Measurements from ENCODE around the gene SCO1. TPM values are rescaled to one million over a fixed set of nuclear protein-coding genes. Genes with fewer than 3 reads are reported as not detected.

SCO1 gene
- total and polyA plus RNA-seq, 10 of the 15 experiments (the other 5 are each of a cell fraction or from before 2014, with no cell fraction given): 8.2 to 73.0 (median 37.1) TPM

- no TSS peak for BruUV-seq (replicated peaks)
- FAIRE-seq (peak; percentile 81), ATAC-seq (peak; percentile 92), DNase-seq (ENCODE audit: low read depth, low spot score) (no peak)
- H3K9ac ChIP-seq (ENCODE audit: control insufficient read depth, insufficient read depth, low read length): no peak overlapping the region
- WGBS (ENCODE audit: insufficient coverage, insufficient replicate concordance, low lambda C conversion rate, missing lambda C conversion rate): 39% methylated on average over 8 of the region's 8 CpGs
- H3K4me2 ChIP-seq (ENCODE audit: control insufficient read depth, insufficient read depth): no peak overlapping the region
- ChIA-PET CTCF (interaction anchor here (0.6 to 4.6 kb wide), 33 partner anchors 8 to 1351 kb away, joined by 3 to 53 read pairs (median 4); partner anchors contain the start of gene ZNF18), SMC1A (ENCODE audit: uncharacterized antibody, unreplicated experiment) (interaction anchor here (0.6 to 2.1 kb wide), 16 partner anchors 11 to 998 kb away, joined by 3 to 11 read pairs (median 4); partner anchors contain the start of gene MYH3), RAD21 (ENCODE audit: unreplicated experiment) (interaction anchor here (1.5 to 2.4 kb wide), 3 partner anchors 12 to 197 kb away, joined by 7 to 17 read pairs (median 13); no protein-coding TSS in a partner anchor), POLR2A (no interaction called here)
- in situ Hi-C loops (cut with MboI): loop anchor here (5.0 to 25.0 kb wide), 4 partner anchors 201 to 991 kb away; no protein-coding TSS in a partner anchor
- no peaks in the 10 kb centered on the region for H3K27me3 ChIP-seq (replicated peaks in 1 of 2; ENCODE audit: control insufficient read depth in 2 of 2, insufficient read depth in 2 of 2, low read length in 1 of 2)
- TF ChIP-seq YY1 (IDR thresholded peaks at IDR 0.05; ENCODE audit: low read depth, low read length): peak; percentile 35; the same call in 1 of the 2 replicates
- TF ChIP-seq RAD21 (IDR thresholded peaks at IDR 0.05; ENCODE audit: insufficient read depth, low read depth, low read length): peak; percentile 84
- no peak for TF ChIP-seq E2F4 (IDR thresholded peaks at IDR 0.05; ENCODE audit: low read depth, low read length)
- TF ChIP-seq CTCF (IDR thresholded peaks at IDR 0.05 in 2 of 3, conservative IDR thresholded peaks at IDR 0.05 in 1 of 3; ENCODE audit: control insufficient read depth in 2 of 3, extremely low read depth in 1 of 3, insufficient read depth in 1 of 3, low read depth in 3 of 3, low read length in 3 of 3): peak; percentile 83 to 85 (median 84)
- peak; percentile 71; the same call in 1 of the 2 replicates for TF ChIP-seq SMC3 (IDR thresholded peaks at IDR 0.05; ENCODE audit: borderline replicate concordance, low read length)
- no peak for TF ChIP-seq ETV6 (conservative IDR thresholded peaks at IDR 0.05 in 1 of 2, IDR thresholded peaks at IDR 0.05 in 1 of 2; ENCODE audit: borderline replicate concordance in 1 of 2, low read depth in 1 of 2)
- H4K20me1 ChIP-seq (ENCODE audit: control insufficient read depth, insufficient read depth): no peaks in the 10 kb centered on the region
- no peaks in the 10 kb centered on the region for H3K36me3 ChIP-seq (ENCODE audit: control insufficient read depth in 2 of 2, insufficient read depth in 2 of 2, low read length in 1 of 2)
- H3K27ac ChIP-seq (ENCODE audit: control insufficient read depth, insufficient read depth): no peak overlapping the region
- H2AFZ ChIP-seq (ENCODE audit: control insufficient read depth, low read depth, low read length): no peak overlapping the region
- H3K79me2 ChIP-seq (ENCODE audit: control insufficient read depth, insufficient read depth, low read length): no peaks in the 10 kb centered on the region
- H3K9me3 ChIP-seq (replicated peaks; ENCODE audit: control insufficient read depth, insufficient read depth, low read length): no peaks in the 10 kb centered on the region
- H3K4me1 ChIP-seq (ENCODE audit: control insufficient read depth, insufficient read depth, low read length): no peaks in the 10 kb centered on the region
- intact Hi-C loops (cut with micrococcal nuclease; ENCODE audit: unreplicated experiment): loop anchor here (1.0 kb wide), 1 partner anchor 199 kb away; no protein-coding TSS in a partner anchor
- no peak overlapping the region for H3K4me3 ChIP-seq
Observed at GRCh38 chr17:10646392-10646990, 50.8 kb downstream of the SCO1 start.

All from GM12878 (cell line).